Measurements from ENCODE around the gene CPNE7.

DNA sequence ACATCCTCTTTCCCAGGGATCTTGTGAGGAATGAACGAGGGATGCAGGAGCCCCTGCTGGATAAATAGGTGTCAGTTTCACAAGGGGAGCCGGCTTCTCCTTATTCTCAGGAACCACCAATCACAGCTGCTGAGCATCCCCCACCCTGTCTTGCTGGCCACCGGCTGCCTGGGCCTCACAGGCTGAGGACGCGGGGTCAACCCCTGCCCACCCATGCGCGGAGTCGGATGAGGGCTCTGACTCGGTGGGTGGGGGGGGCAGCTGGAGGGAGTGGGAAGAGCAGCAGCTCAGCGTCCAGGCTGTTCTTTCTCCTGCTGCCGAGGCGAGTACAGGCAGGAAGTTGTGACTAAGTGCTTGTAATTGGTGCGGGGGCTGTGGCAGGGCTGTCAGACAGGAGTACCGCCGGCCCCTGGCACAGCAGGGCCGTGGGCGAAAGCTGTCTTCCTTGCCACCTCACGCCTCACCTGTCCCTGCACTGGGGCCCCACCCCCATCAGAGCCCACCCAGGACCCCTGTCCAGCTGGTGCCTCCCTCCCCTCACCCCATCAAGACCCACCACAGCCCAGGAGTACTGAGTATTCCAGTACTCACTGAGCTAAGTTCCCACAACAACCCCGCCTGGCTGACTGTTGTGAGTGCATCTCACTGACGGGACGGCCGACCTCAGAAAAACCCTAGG is 26.9 kb downstream of the CPNE7 start:
- TF ChIP-seq ZNF274 (IDR thresholded peaks at IDR 0.05; ENCODE audit: low read depth, low read length) (no peak), SUZ12 (IDR thresholded peaks at IDR 0.05; ENCODE audit: extremely low read depth, insufficient read depth, insufficient read length) (no peak), YY1 (IDR thresholded peaks at IDR 0.05; ENCODE audit: insufficient read depth, insufficient read length) (no peak)
